H1 (cell line): Measurements from ENCODE around the gene ACTR5. TPM values are rescaled to one million over a fixed set of nuclear protein-coding genes. Genes with fewer than 3 reads are reported as not detected.
A peak's percentile ranks its signal among the peaks of the same experiment; 100 is the strongest.

Experiments
- CTCF ChIA-PET: fragments of 300-600 bp; sonication (Branson Sonifier 250); formaldehyde crosslinking; loops from one replicate; lab custom pipeline; 2021; ENCODE audit not compliant: partially characterized antibody; lab: Charles Lee
- POLR2A ChIA-PET: fragments of 300-600 bp; sonication (Branson Sonifier 250); formaldehyde crosslinking; loops from one replicate; lab custom pipeline; 2021; ENCODE audit warnings: inconsistent platforms; ENCODE audit not compliant: partially characterized antibody; lab: Charles Lee
- DNase-seq, 2 experiments: peaks; one replicate each; pipeline versions ENCODE4 v3.0.0 to v3.0.0-alpha.2; 2010 to 2022; ENCODE audit warnings: low spot score in 2 of 2, low read depth in 1 of 2, mixed read lengths in 1 of 2
- FAIRE-seq: peaks from 2 replicates; lab custom pipeline; 2011; peaks lifted over from hg19 to GRCh38; lab: Jason Lieb, UNC
- H2AFZ ChIP-seq: 2 replicates; pipeline ENCODE4 v1.8.1; 2012; ENCODE audit warnings: low read length, inconsistent platforms
- H2AK5ac ChIP-seq: 2 replicates; pipeline ENCODE4 v1.6.1; 2013; ENCODE audit warnings: low read depth, low read length
- H2BK120ac ChIP-seq: replicated peaks from 2 replicates; pipeline ENCODE3; 2013; ENCODE audit warnings: low read depth, low read length, inconsistent platforms
- H2BK12ac ChIP-seq: 2 replicates; pipeline ENCODE4 v1.6.1; 2013; ENCODE audit warnings: low read depth, low read length
- H2BK15ac ChIP-seq: 2 replicates; pipeline ENCODE4 v1.6.1; 2013; ENCODE audit warnings: low read length
- H2BK20ac ChIP-seq: 2 replicates; pipeline ENCODE4 v1.6.1; 2013; ENCODE audit warnings: low read length
- H2BK5ac ChIP-seq: 2 replicates; pipeline ENCODE4 v1.6.1; 2013; ENCODE audit warnings: low read depth, low read length
- H3K14ac ChIP-seq: 2 replicates; pipeline ENCODE4 v1.6.1; 2013; ENCODE audit warnings: inconsistent platforms; ENCODE audit not compliant: insufficient read length
- H3K18ac ChIP-seq: 2 replicates; pipeline ENCODE4 v1.6.1; 2013; ENCODE audit warnings: low read length; ENCODE audit errors: extremely low read depth
- H3K23ac ChIP-seq: 2 replicates; pipeline ENCODE4 v1.6.1; 2013; ENCODE audit warnings: inconsistent platforms; ENCODE audit not compliant: insufficient read length
- H3K23me2 ChIP-seq: 2 replicates; pipeline ENCODE4 v1.6.1; 2013; ENCODE audit warnings: low read depth, low read length
- H3K27ac ChIP-seq: 2 replicates; pipeline ENCODE4 v1.6.1; 2011; ENCODE audit warnings: low read depth, low read length, inconsistent platforms
- H3K27me3 ChIP-seq, 4 experiments: replicated peaks in 1 of 4; 1 replicate in 1 of 4; 2 replicates in 3 of 4; pipeline versions ENCODE4 v1.6.1 to v1.8.1; 2011 to 2013; ENCODE audit warnings: low read length in 3 of 4, mild to moderate bottlenecking in 3 of 4, inconsistent platforms in 2 of 4, mixed read lengths in 2 of 4, moderate library complexity in 1 of 4; ENCODE audit not compliant: control insufficient read depth in 3 of 4, insufficient read depth in 3 of 4; ENCODE audit errors: extremely low read depth in 1 of 4
- H3K36me3 ChIP-seq, 4 experiments: 2 replicates each; pipeline versions ENCODE4 v1.6.1 to v1.8.1; 2011 to 2013; ENCODE audit warnings: mild to moderate bottlenecking in 4 of 4, low read length in 3 of 4, moderate library complexity in 2 of 4, control low read depth in 1 of 4, inconsistent platforms in 1 of 4; ENCODE audit not compliant: insufficient read depth in 4 of 4, control insufficient read depth in 2 of 4
- H3K4ac ChIP-seq: replicated peaks from 2 replicates; pipeline ENCODE3; 2013; ENCODE audit warnings: low read length, low read depth, mixed read lengths, inconsistent platforms; ENCODE audit not compliant: insufficient read length
- H3K4me1 ChIP-seq, 4 experiments: replicated peaks in 1 of 4; 1 replicate in 1 of 4; 2 replicates in 3 of 4; pipeline versions ENCODE4 v1.6.1 to v1.8.1; 2011 to 2013; ENCODE audit warnings: low read length in 3 of 4, inconsistent platforms in 2 of 4, mixed read lengths in 1 of 4; ENCODE audit not compliant: insufficient read depth in 4 of 4, control insufficient read depth in 3 of 4
- H3K4me2 ChIP-seq, 2 experiments: 2 replicates each; pipeline versions ENCODE4 v1.6.1 to v1.8.1; 2011 to 2013; ENCODE audit warnings: low read depth in 2 of 2, low read length in 2 of 2, control low read depth in 1 of 2, inconsistent platforms in 1 of 2, mild to moderate bottlenecking in 1 of 2; ENCODE audit not compliant: insufficient read depth in 1 of 2
- H3K4me3 ChIP-seq, 4 experiments: fragments of 200-600, 300-600 bp in 1 of 4; sonication (generic), shearing (Covaris generic), sonication (Bioruptor Twin) in 1 of 4; 2 replicates each; pipeline versions ENCODE4 v1.5.1 to v1.8.1; 2011 to 2016; ENCODE audit warnings: low read length in 4 of 4, low read depth in 3 of 4, control low read depth in 2 of 4, inconsistent platforms in 2 of 4, mild to moderate bottlenecking in 2 of 4, mixed read lengths in 1 of 4, moderate library complexity in 1 of 4; ENCODE audit not compliant: insufficient read depth in 2 of 4; ENCODE audit errors: extremely low read depth in 1 of 4
- H3K56ac ChIP-seq: replicated peaks from 2 replicates; pipeline ENCODE3; 2013; ENCODE audit warnings: low read depth, mild to moderate bottlenecking, mixed read lengths, low read length, inconsistent platforms; ENCODE audit not compliant: insufficient read length
- H3K79me1 ChIP-seq: 2 replicates; pipeline ENCODE4 v1.6.1; 2013; ENCODE audit warnings: low read depth, low read length, control low read depth
- H3K79me2 ChIP-seq, 2 experiments: 2 replicates each; pipeline versions ENCODE4 v1.6.1 to v1.8.1; 2012 to 2013; ENCODE audit warnings: low read length in 2 of 2, mild to moderate bottlenecking in 2 of 2, inconsistent platforms in 1 of 2; ENCODE audit not compliant: insufficient read depth in 2 of 2, control insufficient read depth in 1 of 2
- H3K9ac ChIP-seq, 4 experiments: replicated peaks in 1 of 4; 1 replicate in 1 of 4; 2 replicates in 3 of 4; pipeline versions ENCODE4 v1.6.1 to v1.8.1; 2011 to 2013; ENCODE audit warnings: low read depth in 3 of 4, low read length in 3 of 4, control low read depth in 2 of 4, mild to moderate bottlenecking in 2 of 4, moderate library complexity in 2 of 4, inconsistent platforms in 1 of 4; ENCODE audit errors: extremely low read depth in 1 of 4
- H3K9me3 ChIP-seq, 2 experiments: 2 replicates each; pipeline versions ENCODE4 v1.6.1 to v1.8.1; 2012 to 2013; ENCODE audit warnings: mild to moderate bottlenecking in 2 of 2, moderate library complexity in 2 of 2, control low read depth in 1 of 2, inconsistent platforms in 1 of 2, low read depth in 1 of 2, low read length in 1 of 2, mixed read lengths in 1 of 2; ENCODE audit not compliant: insufficient read depth in 2 of 2
- H4K20me1 ChIP-seq, 2 experiments: replicated peaks in 1 of 2; 2 replicates each; pipeline versions ENCODE3 to v1.8.1; 2011 to 2013; ENCODE audit warnings: inconsistent platforms in 2 of 2, low read length in 2 of 2, mild to moderate bottlenecking in 1 of 2; ENCODE audit not compliant: insufficient read depth in 2 of 2, control insufficient read depth in 1 of 2
- H4K5ac ChIP-seq: 2 replicates; pipeline ENCODE4 v1.6.1; 2013; ENCODE audit warnings: low read length, low read depth, mixed read lengths, inconsistent platforms; ENCODE audit not compliant: insufficient read length
- H4K8ac ChIP-seq: 2 replicates; pipeline ENCODE4 v1.8.0; 2013; ENCODE audit warnings: mild to moderate bottlenecking, moderate library complexity, low read length, inconsistent platforms; ENCODE audit not compliant: insufficient read depth; ENCODE audit errors: extremely low read depth
- H4K91ac ChIP-seq: replicated peaks from 2 replicates; pipeline ENCODE3; 2013; ENCODE audit warnings: low read length, mixed read lengths, inconsistent platforms; ENCODE audit not compliant: insufficient read length
- CBX5 ChIP-seq: fragments of 300-800, 300-1000 bp; sonication (generic); IDR thresholded peaks from 2 replicates; pipeline ENCODE4 v1.7.1; 2016; ENCODE audit warnings: antibody characterized with exemption, low read length, low read depth
- CBX8 ChIP-seq: fragments of 300-800, 300-1000 bp; sonication (generic); IDR thresholded peaks from 2 replicates; pipeline ENCODE4 v1.7.1; 2016; ENCODE audit warnings: low read depth, low read length, borderline replicate concordance
- CHD1 ChIP-seq: IDR thresholded peaks from 2 replicates; pipeline ENCODE4 v1.6.1; 2012; ENCODE audit warnings: low read depth, low read length, improper control_type of control experiment
- CTBP2 ChIP-seq: IDR thresholded peaks from 2 replicates; pipeline ENCODE4 v1.7.0; 2011; ENCODE audit warnings: borderline replicate concordance, mild to moderate bottlenecking, moderate library complexity, mixed read lengths, low read length; ENCODE audit not compliant: insufficient read depth, insufficient read length
- EP300 ChIP-seq, 2 experiments: IDR thresholded peaks; 1 replicate in 1 of 2; 2 replicates in 1 of 2; pipeline ENCODE4 v1.6.1; 2011 to 2012; ENCODE audit warnings: low read depth in 2 of 2, low read length in 2 of 2, mild to moderate bottlenecking in 2 of 2, borderline replicate concordance in 1 of 2, inconsistent platforms in 1 of 2, moderate library complexity in 1 of 2
- EZH2 ChIP-seq: fragments of 200-600 bp; sonication (generic); IDR thresholded peaks from 2 replicates; pipeline ENCODE4 v1.7.1; 2012; ENCODE audit warnings: low read depth, mild to moderate bottlenecking, moderate library complexity, low read length, inconsistent platforms; ENCODE audit not compliant: severe bottlenecking
- GTF2F1 ChIP-seq: IDR thresholded peaks from 2 replicates; pipeline ENCODE4 v1.6.1; 2012; ENCODE audit warnings: low read depth, low read length, improper control_type of control experiment, borderline replicate concordance
- HDAC2 ChIP-seq, 2 experiments: fragments of 300-600 bp in 1 of 2; sonication (generic) in 1 of 2; IDR thresholded peaks; 2 replicates each; pipeline ENCODE4 v1.6.1; 2011 to 2012; ENCODE audit warnings: low read depth in 2 of 2, low read length in 2 of 2, mild to moderate bottlenecking in 2 of 2, moderate library complexity in 2 of 2, borderline replicate concordance in 1 of 2, inconsistent platforms in 1 of 2
- KDM4A ChIP-seq: IDR thresholded peaks from one replicate; pipeline ENCODE4 v1.7.1; 2012; ENCODE audit warnings: low read depth, mild to moderate bottlenecking, moderate library complexity, low read length, inconsistent platforms; ENCODE audit not compliant: severe bottlenecking
- SP1 ChIP-seq: IDR thresholded peaks from 2 replicates; pipeline ENCODE4 v1.6.1; 2011; ENCODE audit warnings: low read depth, low read length
- SP2 ChIP-seq: IDR thresholded peaks from 2 replicates; pipeline ENCODE4 v1.6.1; 2012; ENCODE audit warnings: mild to moderate bottlenecking, low read length, inconsistent platforms
- TCF12 ChIP-seq: IDR thresholded peaks from 2 replicates; pipeline ENCODE4 v1.6.1; 2011; ENCODE audit warnings: low read depth, mild to moderate bottlenecking, low read length
- TEAD4 ChIP-seq: IDR thresholded peaks from 2 replicates; pipeline ENCODE4 v1.6.1; 2012; ENCODE audit warnings: low read depth, low read length, inconsistent platforms, mixed read lengths
- ZNF274 ChIP-seq: IDR thresholded peaks from 2 replicates; pipeline ENCODE4 v1.7.0; 2012; ENCODE audit warnings: low read length, borderline replicate concordance; ENCODE audit errors: extremely low read depth
- WGBS, 2 experiments: shearing (Covaris generic) in 1 of 2; methylation state at CpG; one replicate each; pipeline versions ENCODE4 v1.1.6 to v1.1.7; 2013 to 2015; ENCODE audit warnings: low lambda C conversion rate in 2 of 2, mixed read lengths in 2 of 2, inconsistent platforms in 1 of 2, low coverage in 1 of 2, missing lambda C conversion rate in 1 of 2; ENCODE audit not compliant: insufficient replicate concordance in 2 of 2, insufficient coverage in 1 of 2, insufficient read length in 1 of 2; ENCODE audit errors: extremely low coverage in 1 of 2, missing lambda C conversion rate in 1 of 2; 5-methylcytosine and 5-hydroxymethylcytosine counted together
- polyA plus RNA-seq, 7 experiments: library from polyadenylated mRNA; depleted of rRNA in 3 of 7; stranded (reverse) in 5 of 7; unstranded in 2 of 7; fragments of >200 nt in 5 of 7; fragments of 200-250 nt in 2 of 7; gene quantifications; 1 replicate in 5 of 7; 2 replicates in 1 of 7; 4 replicates in 1 of 7; pipeline versions ENCODE4 v1.2.1 to v1.2.3, GENCODE V29; 2011 to 2013; ENCODE audit warnings: missing spikeins in 2 of 7, mixed read lengths in 2 of 7
- total RNA-seq: library from RNA; stranded (reverse); fragmentation: NEBNext Ultra II Directional; extraction: Animal tissue kit (Norgen Biotek cat#: 25700); gene quantifications from 2 replicates; pipeline ENCODE4 v1.2.1, GENCODE V29; 2021

Gene ACTR5
- total and polyA plus RNA-seq, 2 of the 8 experiments (the other 6 are each of a cell fraction or from before 2014, with no cell fraction given) = 10.4 to 14.4 TPM

- no peaks in the 10 kb centered on the region for H3K4me1 ChIP-seq
- no peak overlapping the region for H3K9ac ChIP-seq
- H3K23ac ChIP-seq = no peak overlapping the region
- no peaks in the 10 kb centered on the region for H3K9me3 ChIP-seq
- ChIA-PET CTCF (interaction anchor here (0.9 to 2.0 kb wide), 6 partner anchors 10 to 42 kb away, joined by 4 to 10 read pairs (median 6); partner anchors contain the start of gene SLC32A1), POLR2A (no interaction called here)
- no peak overlapping the region for H3K18ac ChIP-seq
- no peak overlapping the region for H3K4ac ChIP-seq
- H2BK120ac ChIP-seq = no peak overlapping the region
- H2AK5ac ChIP-seq = 0 out of 2 replicates have a peak overlapping the region, but pooled peaks have one; percentile 39
- no peak overlapping the region for H3K14ac ChIP-seq
- H2BK12ac ChIP-seq = no peak overlapping the region
- no peaks in the 10 kb centered on the region for H3K36me3 ChIP-seq
- FAIRE-seq (no peak), DNase-seq (no peak)
- no peaks in the 10 kb centered on the region for H3K23me2 ChIP-seq
- no peak overlapping the region for H3K27ac ChIP-seq
- peak overlapping the region; percentile 35 for H4K8ac ChIP-seq
- H3K79me1 ChIP-seq = no peaks in the 10 kb centered on the region
- H4K20me1 ChIP-seq = no peaks in the 10 kb centered on the region
- H3K56ac ChIP-seq = no peak overlapping the region
- no peaks in the 10 kb centered on the region; a peak in 1 of 7 replicates for H3K27me3 ChIP-seq
- no peak overlapping the region for H2AFZ ChIP-seq
- no peak overlapping the region for H4K91ac ChIP-seq
- no peak overlapping the region for H2BK5ac ChIP-seq
- WGBS, 2 experiments = 79% methylated on average over 3 of the region's 3 CpGs; no CpG with 5 or more reads in 1 of the 2 experiments
- no peak overlapping the region for H3K4me2 ChIP-seq
- no peak overlapping the region for H3K4me3 ChIP-seq
- H4K5ac ChIP-seq = no peak overlapping the region
- H2BK15ac ChIP-seq = no peak overlapping the region
- no peak overlapping the region for H2BK20ac ChIP-seq
- no peaks in the 10 kb centered on the region for H3K79me2 ChIP-seq
- TF ChIP-seq ZNF274 (no peak), KDM4A (no peak), SP1 (no peak), GTF2F1 (no peak), EP300 (IDR thresholded peaks at IDR 0.05; ENCODE audit: borderline replicate concordance in 1 of 2, low read depth in 2 of 2, low read length in 2 of 2) (no peak), EZH2 (no peak), HDAC2 (IDR thresholded peaks at IDR 0.05; ENCODE audit: borderline replicate concordance in 1 of 2, low read depth in 2 of 2, low read length in 2 of 2) (no peak), CBX5 (no peak), SP2 (no peak), TCF12 (no peak), CTBP2 (no peak), CBX8 (no peak), TEAD4 (no peak), CHD1 (no peak)
Observed at GRCh38 chr20:38700926-38701325, 47.3 kb upstream of the ACTR5 start.
